Endothelial cell of umbilical vein (primary cell): Measurements from ENCODE around the gene EN2. TPM values are rescaled to one million over a fixed set of nuclear protein-coding genes. Genes with fewer than 3 reads are reported as not detected.

Experiments
- BruUV-seq: library from RNA; stranded (reverse); fragments of 400-500 nt; replicated peaks from 2 replicates; lab custom pipeline; 2021; lab: Mats Ljungman, UMichigan
- CTCF ChIA-PET: fragments of 300-600, 350-600 bp; sonication (Branson Sonifier 250); formaldehyde crosslinking; loops from one replicate; lab custom pipeline; 2021; ENCODE audit warnings: antibody characterized with exemption, inconsistent platforms; lab: Charles Lee
- POLR2A ChIA-PET: fragments of 300-600, 350-600 bp; sonication (Branson Sonifier 250); formaldehyde crosslinking; loops from one replicate; lab custom pipeline; 2021; ENCODE audit warnings: antibody characterized with exemption, inconsistent platforms; lab: Charles Lee
- DNase-seq: peaks from one replicate; pipeline ENCODE4 v3.0.0-alpha.2; 2011; ENCODE audit warnings: low read depth, low spot score
- FAIRE-seq: peaks from 2 replicates; lab custom pipeline; 2011; peaks lifted over from hg19 to GRCh38; lab: Jason Lieb, UNC
- H2AFZ ChIP-seq: 2 replicates; pipeline ENCODE4 v1.6.0; 2012; ENCODE audit warnings: low read depth, low read length, control low read depth, inconsistent platforms
- H3K27ac ChIP-seq: 2 replicates; pipeline ENCODE4 v1.5.1; 2011; ENCODE audit warnings: low read depth, mild to moderate bottlenecking, control low read depth, low read length, moderate library complexity; ENCODE audit not compliant: insufficient read depth
- H3K27me3 ChIP-seq, 2 experiments: 2 replicates each; pipeline versions ENCODE4 v1.6.0 to v1.6.1; 2011; ENCODE audit warnings: low read length in 2 of 2, mixed read lengths in 1 of 2; ENCODE audit not compliant: control insufficient read depth in 2 of 2, insufficient read depth in 2 of 2
- H3K36me3 ChIP-seq, 2 experiments: 2 replicates in 1 of 2; 3 replicates in 1 of 2; pipeline ENCODE4 v1.5.1; 2011; ENCODE audit warnings: low read length in 2 of 2, mild to moderate bottlenecking in 1 of 2, moderate library complexity in 1 of 2; ENCODE audit not compliant: control insufficient read depth in 2 of 2, insufficient read depth in 2 of 2; ENCODE audit errors: extremely low read depth in 1 of 2
- H3K4me1 ChIP-seq: 3 replicates; pipeline ENCODE4 v1.5.1; 2011; ENCODE audit warnings: mild to moderate bottlenecking, low read length; ENCODE audit not compliant: control insufficient read depth, insufficient read depth; ENCODE audit errors: extremely low read depth
- H3K4me2 ChIP-seq: 2 replicates; pipeline ENCODE4 v1.6.1; 2011; ENCODE audit warnings: low read length, control low read depth, mixed read lengths; ENCODE audit not compliant: insufficient read depth
- H3K4me3 ChIP-seq, 3 experiments: fragments of 200-600 bp in 1 of 3; sonication (generic), shearing (Covaris generic) in 1 of 3; replicated peaks in 1 of 3; 2 replicates each; pipeline ENCODE4 v1.5.1; 2011 to 2016; ENCODE audit warnings: control low read depth in 3 of 3, low read length in 3 of 3, mild to moderate bottlenecking in 2 of 3, inconsistent platforms in 1 of 3, low read depth in 1 of 3, moderate library complexity in 1 of 3; ENCODE audit not compliant: insufficient read depth in 1 of 3
- H3K79me2 ChIP-seq: 2 replicates; pipeline ENCODE4 v1.6.0; 2012; ENCODE audit warnings: low read length, inconsistent platforms; ENCODE audit not compliant: control insufficient read depth, insufficient read depth
- H3K9ac ChIP-seq: replicated peaks from 2 replicates; pipeline ENCODE3; 2011; ENCODE audit warnings: low read length, control low read depth; ENCODE audit not compliant: insufficient read depth; ENCODE audit errors: extremely low read depth
- H3K9me1 ChIP-seq: replicated peaks from 3 replicates; pipeline ENCODE4 v1.6.0; 2011; ENCODE audit warnings: mild to moderate bottlenecking, low read length; ENCODE audit not compliant: control insufficient read depth, insufficient read depth; ENCODE audit errors: extremely low read depth
- H3K9me3 ChIP-seq: replicated peaks from 2 replicates; pipeline ENCODE4 v1.5.1; 2012; ENCODE audit warnings: low read length, inconsistent platforms; ENCODE audit not compliant: control insufficient read depth, insufficient read depth
- H4K20me1 ChIP-seq: replicated peaks from 2 replicates; pipeline ENCODE3; 2011; ENCODE audit warnings: mild to moderate bottlenecking, low read length; ENCODE audit not compliant: control insufficient read depth, insufficient read depth; ENCODE audit errors: extremely low read depth
- EZH2 ChIP-seq: IDR thresholded peaks from 2 replicates; pipeline ENCODE4 v1.6.1; 2012; ENCODE audit warnings: borderline replicate concordance, low read depth, mild to moderate bottlenecking, moderate library complexity, low read length, inconsistent platforms; ENCODE audit not compliant: severe bottlenecking
- FOS ChIP-seq: IDR thresholded peaks from 2 replicates; pipeline ENCODE4 v1.6.1; 2011; ENCODE audit warnings: mild to moderate bottlenecking, low read length, moderate library complexity, borderline replicate concordance; ENCODE audit not compliant: insufficient read depth
- GATA2 ChIP-seq: IDR thresholded peaks from 2 replicates; pipeline ENCODE4 v1.7.0; 2011; ENCODE audit warnings: low read depth, mild to moderate bottlenecking, moderate library complexity, mixed read lengths, low read length; ENCODE audit not compliant: insufficient read length, insufficient read depth
- JUN ChIP-seq: IDR thresholded peaks from 2 replicates; pipeline ENCODE4 v1.6.1; 2011; ENCODE audit warnings: borderline replicate concordance, low read depth; ENCODE audit not compliant: insufficient read length, insufficient read depth
- MYC ChIP-seq: IDR thresholded peaks from one replicate; pipeline ENCODE4 v1.6.1; 2011; ENCODE audit warnings: mild to moderate bottlenecking, low read depth, low read length
- POLR2A ChIP-seq: IDR thresholded peaks from 2 replicates; pipeline ENCODE4 v1.6.1; 2012; ENCODE audit warnings: low read depth, mild to moderate bottlenecking, control low read depth, low read length
- POLR2AphosphoS5 ChIP-seq: IDR thresholded peaks from 2 replicates; pipeline ENCODE4 v1.6.1; 2012; ENCODE audit warnings: low read depth, mild to moderate bottlenecking, control low read depth, low read length, moderate library complexity; ENCODE audit not compliant: insufficient read depth
- dilution Hi-C: fragments of 300-500 bp; cut with MboI; formaldehyde crosslinking; loops from one replicate; pipeline ENCODE4 v1.15.0; 2019; ENCODE audit warnings: low sequenced_read_pairs; ENCODE audit not compliant: extremely low pct_ligation_motif_present
- intact Hi-C: fragments of 100-400 bp; cut with micrococcal nuclease; formaldehyde crosslinking; loops from one replicate; pipeline ENCODE4 v1.10.0; 2022
- polyA plus RNA-seq, 4 experiments: library from polyadenylated mRNA; depleted of rRNA in 3 of 4; stranded (reverse) in 3 of 4; unstranded in 1 of 4; fragments of >200 nt; gene quantifications; 2 replicates each; pipeline versions ENCODE4 v1.2.1 to v1.2.3, GENCODE V29; 2011 to 2012; ENCODE audit warnings: missing spikeins in 1 of 4
- total RNA-seq: library from RNA; stranded (reverse); gene quantifications from 2 replicates; pipeline ENCODE4 v1.2.3, GENCODE V29; 2021
- TF ChIP-seq, protein P1 (sequence below): IDR thresholded peaks from 2 replicates; pipeline ENCODE4 v1.6.1; 2011; ENCODE audit not compliant: insufficient read depth, insufficient read length
- TF ChIP-seq, protein P2 (sequence below), 2 donors: IDR thresholded peaks; 1 replicate in 1 of 2; 2 replicates in 1 of 2; pipeline ENCODE4 v1.5.1; 2011; ENCODE audit warnings: low read length in 2 of 2, mild to moderate bottlenecking in 2 of 2, moderate library complexity in 2 of 2, control low read depth in 1 of 2, inconsistent platforms in 1 of 2, low read depth in 1 of 2; ENCODE audit not compliant: insufficient read depth in 1 of 2; ENCODE audit errors: extremely low read depth in 1 of 2

EN2 gene
- total and polyA plus RNA-seq, 2 donors (not counting 3 experiments of a cell fraction or from before 2014, with no cell fraction given), result not detected

DNA sequence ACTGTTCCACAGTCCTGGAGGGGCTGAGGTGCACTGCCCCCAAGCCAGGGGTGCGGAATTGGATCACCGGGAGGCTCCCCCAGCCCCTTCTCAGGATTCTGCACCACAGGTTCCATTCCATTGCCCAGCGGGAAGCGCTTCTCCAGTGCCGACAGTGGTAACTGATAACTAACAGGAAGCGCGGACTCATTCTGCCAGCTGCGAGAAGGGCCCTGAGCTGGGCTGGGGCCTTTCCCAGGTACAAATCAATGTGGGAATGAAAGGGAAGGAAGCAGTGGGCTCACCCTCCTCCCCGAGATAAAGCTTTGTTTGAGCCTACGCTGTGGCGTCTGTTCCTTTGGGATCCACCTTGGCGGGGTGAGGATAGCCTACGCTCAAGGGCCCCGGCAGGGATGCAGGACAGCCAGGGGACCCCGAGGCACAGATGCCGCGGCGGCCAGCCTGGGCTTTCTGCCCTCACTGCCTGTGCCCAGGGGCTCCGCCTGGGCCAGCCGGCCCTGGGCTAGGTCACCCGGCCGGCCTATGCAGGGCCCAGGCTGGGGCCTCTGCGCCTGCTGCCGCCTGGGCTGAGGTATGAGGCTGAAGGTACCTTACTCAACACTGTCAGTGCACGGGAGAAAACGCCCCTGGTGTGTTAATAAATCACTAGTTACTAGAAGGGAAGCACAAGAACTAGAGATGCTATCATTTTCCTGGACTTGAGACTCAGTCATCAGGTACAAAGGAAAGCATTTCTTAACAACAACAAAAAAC is 39.4 kb downstream of the EN2 start:
- H3K79me2 ChIP-seq, result no peaks in the 10 kb centered on the region
- no peaks in the 10 kb centered on the region for H3K9me1 ChIP-seq
- DNase-seq (no peak), FAIRE-seq (no peak)
- H3K9me3 ChIP-seq, result no peaks in the 10 kb centered on the region
- no TSS peak for BruUV-seq
- no peak overlapping the region for H3K4me3 ChIP-seq
- H3K27ac ChIP-seq, result no peak overlapping the region
- CTCF ChIA-PET, result no interaction called here
- H3K27me3 ChIP-seq, result peaks cover 4 to 16% of the 10 kb centered on the region in 2 experiments
- POLR2A ChIA-PET, result no interaction called here
- dilution Hi-C loops, result no loop called here
- no peaks in the 10 kb centered on the region for H4K20me1 ChIP-seq
- TF ChIP-seq POLR2A (no peak), GATA2 (no peak), POLR2AphosphoS5 (no peak), EZH2 (no peak), MYC (no peak)
- TF ChIP-seq, protein P1, sequence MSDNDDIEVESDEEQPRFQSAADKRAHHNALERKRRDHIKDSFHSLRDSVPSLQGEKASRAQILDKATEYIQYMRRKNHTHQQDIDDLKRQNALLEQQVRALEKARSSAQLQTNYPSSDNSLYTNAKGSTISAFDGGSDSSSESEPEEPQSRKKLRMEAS, result no peak
- H3K4me2 ChIP-seq, result no peak overlapping the region
- intact Hi-C loops, result no loop called here
- no peak overlapping the region for H2AFZ ChIP-seq
- H3K36me3 ChIP-seq, result no peaks in the 10 kb centered on the region
- H3K4me1 ChIP-seq, result no peaks in the 10 kb centered on the region
- no peak overlapping the region for H3K9ac ChIP-seq

DNA sequence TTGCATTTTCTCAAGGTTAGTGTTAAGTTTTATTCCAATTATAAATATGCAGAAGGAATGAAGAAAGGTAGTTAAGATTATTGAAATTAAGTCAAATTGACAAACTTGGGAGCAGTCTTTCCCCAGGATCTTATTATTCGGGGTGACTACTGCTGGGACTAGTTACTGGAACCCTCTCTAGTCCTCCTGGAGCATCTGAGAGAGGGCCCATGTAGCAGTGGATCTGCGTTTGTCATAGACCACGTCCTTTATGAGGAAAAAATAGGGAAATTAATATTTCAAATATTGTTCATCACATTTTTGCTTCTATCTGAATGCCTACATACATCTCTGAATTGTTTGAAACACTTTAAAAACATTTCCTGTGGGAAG is 47.5 kb downstream of the EN2 start:
- H3K9me3 ChIP-seq, result no peaks in the 10 kb centered on the region
- intact Hi-C loops (no loop called here), dilution Hi-C loops (no loop called here)

More for the DNA sequence above, 47.5 kb downstream of the EN2 start:
- DNase-seq (no peak), FAIRE-seq (no peak)
- Histone ChIP-seq H3K4me1 (no peaks in the 10 kb centered on the region), H3K27me3 (peaks cover 44 to 80% of the 10 kb centered on the region in 2 experiments), H3K27ac (no peak overlapping the region), H3K4me2 (no peak overlapping the region), H4K20me1 (no peaks in the 10 kb centered on the region), H3K79me2 (no peaks in the 10 kb centered on the region), H3K36me3 (no peaks in the 10 kb centered on the region), H3K4me3 (no peak overlapping the region), H3K9ac (no peak overlapping the region), H2AFZ (no peak overlapping the region), H3K9me1 (no peaks in the 10 kb centered on the region)
- TF ChIP-seq GATA2, result no peak
- TF ChIP-seq, protein P1, result no peak
- TF ChIP-seq MYC, result no peak
- no peak for TF ChIP-seq FOS
- TF ChIP-seq JUN, result no peak
- no peak for TF ChIP-seq POLR2A
- TF ChIP-seq, protein P2, sequence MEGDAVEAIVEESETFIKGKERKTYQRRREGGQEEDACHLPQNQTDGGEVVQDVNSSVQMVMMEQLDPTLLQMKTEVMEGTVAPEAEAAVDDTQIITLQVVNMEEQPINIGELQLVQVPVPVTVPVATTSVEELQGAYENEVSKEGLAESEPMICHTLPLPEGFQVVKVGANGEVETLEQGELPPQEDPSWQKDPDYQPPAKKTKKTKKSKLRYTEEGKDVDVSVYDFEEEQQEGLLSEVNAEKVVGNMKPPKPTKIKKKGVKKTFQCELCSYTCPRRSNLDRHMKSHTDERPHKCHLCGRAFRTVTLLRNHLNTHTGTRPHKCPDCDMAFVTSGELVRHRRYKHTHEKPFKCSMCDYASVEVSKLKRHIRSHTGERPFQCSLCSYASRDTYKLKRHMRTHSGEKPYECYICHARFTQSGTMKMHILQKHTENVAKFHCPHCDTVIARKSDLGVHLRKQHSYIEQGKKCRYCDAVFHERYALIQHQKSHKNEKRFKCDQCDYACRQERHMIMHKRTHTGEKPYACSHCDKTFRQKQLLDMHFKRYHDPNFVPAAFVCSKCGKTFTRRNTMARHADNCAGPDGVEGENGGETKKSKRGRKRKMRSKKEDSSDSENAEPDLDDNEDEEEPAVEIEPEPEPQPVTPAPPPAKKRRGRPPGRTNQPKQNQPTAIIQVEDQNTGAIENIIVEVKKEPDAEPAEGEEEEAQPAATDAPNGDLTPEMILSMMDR (IDR thresholded peaks at IDR 0.05; ENCODE audit: extremely low read depth in 1 of 2, insufficient read depth in 1 of 2, low read depth in 1 of 2, low read length in 2 of 2), result no peak
- TF ChIP-seq EZH2, result no peak
- no peak for TF ChIP-seq POLR2AphosphoS5
- ChIA-PET CTCF (no interaction called here), POLR2A (no interaction called here)
- no TSS peak for BruUV-seq
